GM21786 (cell line): ENCODE data around the gene SRM.
"Not testable (repeated sequence)": the region's sequence is repeated elsewhere in the genome, so short reads cannot be mapped to it uniquely, and the experiment has no call there.

Experiments
- ATAC-seq: cut with Tn5 transposase; IDR thresholded peaks from one replicate; pipeline ENCODE4 v1.9.1; 2021; ENCODE audit not compliant: unreplicated experiment

Gene SRM

GRCh38 chr1:11065796-11066195, 6.0 kb upstream of the SRM start:
- no peak for ATAC-seq

GRCh38 chr1:11064942-11065341, 5.1 kb upstream of the SRM start:
- no peak for ATAC-seq

GRCh38 chr1:11063937-11064537, 4.2 kb upstream of the SRM start:
- ATAC-seq = not testable (repeated sequence)

- ATAC-seq = no peak
These were observed 3.2 kb upstream of the SRM start for GRCh38 chr1:11062965-11063401.

GRCh38 chr1:11061652-11062365, 2.0 kb upstream of the SRM start:
- no peak for ATAC-seq

- peak; percentile 15 for ATAC-seq
These were observed 457 bp downstream of the SRM start for GRCh38 chr1:11059155-11059967.

GRCh38 chr1:11058595-11059154, 1.1 kb downstream of the SRM start:
- no peak for ATAC-seq

- no peak for ATAC-seq
These were observed 1.8 kb downstream of the SRM start for GRCh38 chr1:11058026-11058425.

GRCh38 chr1:11057477-11057876, 2.3 kb downstream of the SRM start:
- ATAC-seq = no peak

- no peak for ATAC-seq
These were observed 3.3 kb downstream of the SRM start for GRCh38 chr1:11056504-11056903.

GRCh38 chr1:11055676-11056075, 4.1 kb downstream of the SRM start:
- ATAC-seq = no peak

- ATAC-seq = no peak
These were observed 5.2 kb downstream of the SRM start for GRCh38 chr1:11054666-11055065.

GRCh38 chr1:11054181-11054580, 5.6 kb downstream of the SRM start:
- ATAC-seq = no peak

- ATAC-seq = no peak
These were observed 6.1 kb downstream of the SRM start for GRCh38 chr1:11053758-11054137.

GRCh38 chr1:11052839-11053757, 6.7 kb downstream of the SRM start:
- ATAC-seq = no peak

- ATAC-seq = no peak
These were observed 7.9 kb downstream of the SRM start for GRCh38 chr1:11051781-11052511.

GRCh38 chr1:11051121-11051520, 8.7 kb downstream of the SRM start:
- ATAC-seq = not testable (repeated sequence)

- no peak for ATAC-seq
These were observed 13.0 kb downstream of the SRM start, which contains the start of gene MASP2 for GRCh38 chr1:11046625-11047365. MASP2 (minus strand) TSS chr1:11047239; CDS start chr1:11047207, 32 bp downstream.

- no peak for ATAC-seq
These were observed 13.6 kb downstream of the SRM start for GRCh38 chr1:11046270-11046566.
